Neural progenitor cell (in vitro differentiated cells): ENCODE results near the gene PTPRG.

Experiments used
- CTCF ChIP-seq: fragments of 200-600 bp; sonication (generic); IDR thresholded peaks from 2 replicates; pipeline ENCODE4 v1.5.1; 2017; ENCODE audit warnings: antibody characterized with exemption, mild to moderate bottlenecking
- EZH2 ChIP-seq: fragments of 200-600 bp; sonication (generic); IDR thresholded peaks from 2 replicates; pipeline ENCODE4 v1.6.1; 2017; ENCODE audit warnings: antibody characterized with exemption, mild to moderate bottlenecking, moderate library complexity
- EZH2phosphoT487 ChIP-seq: fragments of 200-600 bp; sonication (generic); IDR thresholded peaks from 2 replicates; pipeline ENCODE4 v1.6.1; 2017; ENCODE audit warnings: antibody characterized with exemption

- TF ChIP-seq CTCF (no peak), EZH2phosphoT487 (no peak), EZH2 (no peak)
Measured at GRCh38 chr3:61684386-61684785, 123.0 kb downstream of the PTPRG start.
